H9 (cell line): ENCODE data around the gene DMKN. TPM values are rescaled to one million over a fixed set of nuclear protein-coding genes. Genes with fewer than 3 reads are reported as not detected.

Experiments
- DNase-seq: peaks from one replicate; pipeline ENCODE4 v3.0.0-alpha.2; 2017
- H2AFZ ChIP-seq: one replicate; pipeline ENCODE4 v1.6.1; 2013; ENCODE audit warnings: mild to moderate bottlenecking, low read length, control low read depth, moderate library complexity
- H2AK5ac ChIP-seq: 2 replicates; pipeline ENCODE4 v1.6.1; 2013; ENCODE audit warnings: low read length, control low read depth, mixed read lengths; ENCODE audit not compliant: insufficient read length
- H2BK120ac ChIP-seq: one replicate; pipeline ENCODE4 v1.6.1; 2013; ENCODE audit warnings: low read depth, mild to moderate bottlenecking, low read length, control low read depth, inconsistent platforms; ENCODE audit not compliant: poor library complexity, severe bottlenecking
- H2BK12ac ChIP-seq: 2 replicates; pipeline ENCODE4 v1.6.1; 2013; ENCODE audit warnings: low read length, control low read depth, mixed read lengths, low read depth; ENCODE audit not compliant: insufficient read length
- H2BK15ac ChIP-seq: 2 replicates; pipeline ENCODE4 v1.6.1; 2013; ENCODE audit warnings: low read depth, low read length, control low read depth
- H2BK20ac ChIP-seq: one replicate; pipeline ENCODE4 v1.6.1; 2013; ENCODE audit warnings: low read depth, mild to moderate bottlenecking, low read length, control low read depth, inconsistent platforms; ENCODE audit not compliant: poor library complexity, severe bottlenecking
- H2BK5ac ChIP-seq: 2 replicates; pipeline ENCODE4 v1.6.1; 2013; ENCODE audit warnings: low read length, control low read depth, mixed read lengths; ENCODE audit not compliant: insufficient read length
- H3K14ac ChIP-seq: 2 replicates; pipeline ENCODE4 v1.6.1; 2013; ENCODE audit warnings: low read length, control low read depth; ENCODE audit not compliant: insufficient read depth
- H3K18ac ChIP-seq: 2 replicates; pipeline ENCODE4 v1.6.1; 2013; ENCODE audit warnings: low read depth, mild to moderate bottlenecking, mixed read lengths, low read length, control low read depth; ENCODE audit not compliant: insufficient read length
- H3K23ac ChIP-seq: 2 replicates; pipeline ENCODE4 v1.6.1; 2013; ENCODE audit warnings: low read length, control low read depth, mixed read lengths, low read depth; ENCODE audit not compliant: insufficient read length
- H3K23me2 ChIP-seq: 2 replicates; pipeline ENCODE4 v1.6.1; 2013; ENCODE audit warnings: low read depth, mild to moderate bottlenecking, mixed read lengths, low read length, control low read depth; ENCODE audit not compliant: insufficient read length, poor library complexity, severe bottlenecking
- H3K27ac ChIP-seq: 2 replicates; pipeline ENCODE4 v1.5.1; 2013; ENCODE audit warnings: low read length, control low read depth, mixed read lengths, low read depth; ENCODE audit not compliant: insufficient read length
- H3K27me3 ChIP-seq: 2 replicates; pipeline ENCODE4 v1.6.1; 2013; ENCODE audit warnings: low read length, control low read depth, inconsistent platforms; ENCODE audit not compliant: insufficient read depth
- H3K4ac ChIP-seq: 2 replicates; pipeline ENCODE4 v1.6.1; 2013; ENCODE audit warnings: low read depth, mild to moderate bottlenecking, control low read depth, inconsistent platforms, low read length, moderate library complexity
- H3K4me1 ChIP-seq: 2 replicates; pipeline ENCODE4 v1.6.1; 2013; ENCODE audit warnings: low read length, control low read depth, inconsistent platforms; ENCODE audit not compliant: insufficient read depth
- H3K4me2 ChIP-seq: 2 replicates; pipeline ENCODE4 v1.6.1; 2013; ENCODE audit warnings: low read length, control low read depth, mixed read lengths; ENCODE audit not compliant: insufficient read length, insufficient read depth
- H3K56ac ChIP-seq: 2 replicates; pipeline ENCODE4 v1.6.1; 2013; ENCODE audit warnings: low read depth, mild to moderate bottlenecking, mixed read lengths, low read length, control low read depth; ENCODE audit not compliant: insufficient read length
- H3K79me1 ChIP-seq: 2 replicates; pipeline ENCODE4 v1.6.1; 2013; ENCODE audit warnings: low read depth, mild to moderate bottlenecking, moderate library complexity, low read length, control low read depth, inconsistent platforms; ENCODE audit not compliant: insufficient read depth, poor library complexity, severe bottlenecking
- H3K79me2 ChIP-seq: 2 replicates; pipeline ENCODE4 v1.6.1; 2013; ENCODE audit warnings: low read length, control low read depth, inconsistent platforms; ENCODE audit not compliant: insufficient read depth
- H3K9ac ChIP-seq: 2 replicates; pipeline ENCODE4 v1.6.1; 2013; ENCODE audit warnings: low read length, control low read depth, mixed read lengths; ENCODE audit not compliant: insufficient read length; ENCODE audit errors: extremely low read depth
- H3K9me3 ChIP-seq: one replicate; pipeline ENCODE4 v1.6.1; 2013; ENCODE audit warnings: low read depth, low read length, inconsistent platforms; ENCODE audit not compliant: control insufficient read depth
- H3T11ph ChIP-seq: one replicate; pipeline ENCODE4 v1.6.1; 2013; ENCODE audit warnings: mild to moderate bottlenecking, low read length, control low read depth, inconsistent platforms
- H4K20me1 ChIP-seq: one replicate; pipeline ENCODE4 v1.6.1; 2013; ENCODE audit not compliant: control insufficient read depth, insufficient read length, insufficient read depth
- H4K5ac ChIP-seq: 2 replicates; pipeline ENCODE4 v1.6.1; 2013; ENCODE audit warnings: low read depth, mild to moderate bottlenecking, mixed read lengths, low read length, control low read depth; ENCODE audit not compliant: insufficient read length
- H4K8ac ChIP-seq: replicated peaks from 2 replicates; pipeline ENCODE4 v1.6.1; 2013; ENCODE audit warnings: low read length, control low read depth, mixed read lengths, low read depth; ENCODE audit not compliant: insufficient read length
- H4K91ac ChIP-seq: 2 replicates; pipeline ENCODE4 v1.6.1; 2013; ENCODE audit warnings: low read depth, mild to moderate bottlenecking, moderate library complexity, mixed read lengths, low read length, control low read depth; ENCODE audit not compliant: insufficient read length
- H3K27ac Mint-ChIP-seq, 3 experiments: 2 replicates in 2 of 3; 3 replicates in 1 of 3; pipeline ENCODE4 v1.8.0; 2020 to 2021; ENCODE audit warnings: mixed read lengths in 3 of 3, mild to moderate bottlenecking in 1 of 3, moderate library complexity in 1 of 3
- H3K27me3 Mint-ChIP-seq: 2 replicates; pipeline ENCODE4 v1.8.0; 2021; ENCODE audit warnings: low read depth, mild to moderate bottlenecking, moderate library complexity, mixed read lengths
- H3K36me3 Mint-ChIP-seq, 3 experiments: 2 replicates in 2 of 3; 3 replicates in 1 of 3; pipeline ENCODE4 v1.8.0; 2020 to 2021; ENCODE audit warnings: low read depth in 3 of 3, mixed read lengths in 3 of 3; ENCODE audit not compliant: insufficient read depth in 1 of 3
- H3K4me1 Mint-ChIP-seq, 2 experiments: 2 replicates each; pipeline ENCODE4 v1.8.0; 2020; ENCODE audit warnings: mixed read lengths in 2 of 2
- H3K4me3 Mint-ChIP-seq, 2 experiments: 2 replicates in 1 of 2; 3 replicates in 1 of 2; pipeline ENCODE4 v1.8.0; 2020 to 2021; ENCODE audit warnings: mild to moderate bottlenecking in 2 of 2, mixed read lengths in 2 of 2, moderate library complexity in 1 of 2
- H3K9me3 Mint-ChIP-seq, 2 experiments: 2 replicates in 1 of 2; 3 replicates in 1 of 2; pipeline ENCODE4 v1.8.0; 2020; ENCODE audit warnings: mild to moderate bottlenecking in 2 of 2, mixed read lengths in 2 of 2, moderate library complexity in 1 of 2
- CTCF ChIP-seq: fragments of 200-600 bp; sonication (generic); conservative IDR thresholded peaks from 3 replicates; pipeline ENCODE4 v1.8.0; 2021; ENCODE audit warnings: antibody characterized with exemption, mild to moderate bottlenecking
- WGBS: extraction: QIAGEN DNeasy Blood & Tissue Kit; methylation state at CpG from one replicate; pipeline ENCODE4 v1.1.7; 2013; ENCODE audit warnings: missing lambda C conversion rate, low lambda C conversion rate, mixed read lengths; ENCODE audit not compliant: insufficient read length; ENCODE audit errors: extremely low coverage; 5-methylcytosine and 5-hydroxymethylcytosine counted together
- total RNA-seq: library from RNA; stranded (reverse); gene quantifications from 2 replicates; pipeline ENCODE4 v1.2.1, GENCODE V29; 2021

The DMKN gene
- total RNA-seq, 1 experiment from 2014 or later: 278 TPM

- Histone ChIP-seq H2AFZ (no peak overlapping the region), H2BK15ac (no peak overlapping the region), H2BK12ac (no peak overlapping the region), H3K4me2 (no peak overlapping the region), H3K9ac (no peak overlapping the region), H2AK5ac (no peak overlapping the region), H3K27ac (no peak overlapping the region), H2BK20ac (no peak overlapping the region), H4K5ac (no peak overlapping the region), H3K18ac (no peak overlapping the region), H3T11ph (no peak overlapping the region), H3K56ac (no peak overlapping the region), H3K14ac (no peak overlapping the region), H4K91ac (no peak overlapping the region), H4K20me1 (no peaks in the 10 kb centered on the region), H3K23ac (no peak overlapping the region), H3K23me2 (peaks cover 13% of the 10 kb centered on the region), H2BK5ac (no peak overlapping the region), H3K9me3 (no peaks in the 10 kb centered on the region), H3K79me1 (no peaks in the 10 kb centered on the region), H3K4me1 (peaks cover 4% of the 10 kb centered on the region; the same call in 1 of the 2 replicates), H3K27me3 (no peaks in the 10 kb centered on the region), H3K79me2 (peaks cover 3% of the 10 kb centered on the region; the same call in 1 of the 2 replicates), H4K8ac (no peak overlapping the region), H3K4ac (no peak overlapping the region), H2BK120ac (no peak overlapping the region)
- Mint-ChIP-seq H3K4me3 (peak overlapping the region in 1 of 2 experiments; percentile 16; a peak in 4 of 5 replicates), H3K27ac (peak overlapping the region; percentile 50 to 81 (median 79); a peak in 3 of 7 replicates), H3K4me1 (peaks cover 20 to 26% of the 10 kb centered on the region in 2 experiments), H3K36me3 (peaks cover 7 to 43% (median 21%) of the 10 kb centered on the region in 3 experiments; a peak in 6 of 7 replicates), H3K9me3 (no peaks in the 10 kb centered on the region), H3K27me3 (peaks cover 8% of the 10 kb centered on the region)
- TF ChIP-seq CTCF: peak; percentile 85
- peak; percentile 79 for DNase-seq
- WGBS: no CpG with 5 or more reads among the region's 6 CpGs
Measured at GRCh38 chr19:35549174-35549788, 35.8 kb upstream of the DMKN start.
